ENCODE measurements around the gene MEGF9.

MEGF9 gene

GRCh38 chr9:120688758-120689157 is 25.5 kb downstream of the MEGF9 start:
- H3K27me3 ChIP-seq (ENCODE audit: control insufficient read depth, insufficient read depth, low read length), result peaks cover 43% of the 10 kb centered on the region
- WGBS (ENCODE audit: insufficient coverage, insufficient read length), result no CpG with 5 or more reads among the region's 3 CpGs

GRCh38 chr9:120683150-120683549 is 31.1 kb downstream of the MEGF9 start:
- Histone ChIP-seq H3K27me3 (ENCODE audit: control insufficient read depth, insufficient read depth, low read length) (peaks cover 2% of the 10 kb centered on the region; the same call in 1 of the 2 replicates), H3K4me3 (ENCODE audit: low read length) (no peak overlapping the region), H3K9me3 (ENCODE audit: control insufficient read depth, insufficient read depth, low read length) (no peaks in the 10 kb centered on the region), H3K4me1 (ENCODE audit: control insufficient read depth, insufficient read depth, low read length) (no peaks in the 10 kb centered on the region), H3K27ac (ENCODE audit: low read length) (no peak overlapping the region), H3K36me3 (ENCODE audit: control insufficient read depth, insufficient read depth, low read length) (no peaks in the 10 kb centered on the region)
- WGBS (ENCODE audit: insufficient coverage, insufficient read length), result no CpG with 5 or more reads among the region's 3 CpGs
- no peak for DNase-seq (ENCODE audit: low read depth, low spot score)

More at GRCh38 chr9:120688758-120689157, 25.5 kb downstream of the MEGF9 start:
- Histone ChIP-seq H3K4me1 (ENCODE audit: control insufficient read depth, insufficient read depth, low read length) (no peaks in the 10 kb centered on the region), H3K27ac (ENCODE audit: low read length) (no peak overlapping the region), H3K9me3 (ENCODE audit: control insufficient read depth, insufficient read depth, low read length) (no peaks in the 10 kb centered on the region), H3K36me3 (ENCODE audit: control insufficient read depth, insufficient read depth, low read length) (no peaks in the 10 kb centered on the region), H3K4me3 (ENCODE audit: low read length) (no peak overlapping the region)
- DNase-seq (ENCODE audit: low read depth, low spot score), result no peak

- H3K9me3 ChIP-seq (ENCODE audit: control insufficient read depth, insufficient read depth, low read length), result no peaks in the 10 kb centered on the region
- WGBS (ENCODE audit: insufficient coverage, insufficient read length), result no CpG with 5 or more reads among the region's 6 CpGs
Observed at GRCh38 chr9:120681121-120681520, 33.1 kb downstream of the MEGF9 start.

GRCh38 chr9:120680579-120680978 is 33.7 kb downstream of the MEGF9 start:
- no peaks in the 10 kb centered on the region for H3K36me3 ChIP-seq (ENCODE audit: control insufficient read depth, insufficient read depth, low read length)

More at GRCh38 chr9:120681121-120681520, 33.1 kb downstream of the MEGF9 start:
- Histone ChIP-seq H3K27me3 (ENCODE audit: control insufficient read depth, insufficient read depth, low read length) (no peaks in the 10 kb centered on the region), H3K4me1 (ENCODE audit: control insufficient read depth, insufficient read depth, low read length) (no peaks in the 10 kb centered on the region), H3K36me3 (ENCODE audit: control insufficient read depth, insufficient read depth, low read length) (no peaks in the 10 kb centered on the region), H3K4me3 (ENCODE audit: low read length) (no peak overlapping the region), H3K27ac (ENCODE audit: low read length) (no peak overlapping the region)
- DNase-seq (ENCODE audit: low read depth, low spot score), result no peak

GRCh38 chr9:120680161-120680560 is 34.1 kb downstream of the MEGF9 start:
- Histone ChIP-seq H3K36me3 (ENCODE audit: control insufficient read depth, insufficient read depth, low read length) (no peaks in the 10 kb centered on the region), H3K27ac (ENCODE audit: low read length) (no peak overlapping the region), H3K9me3 (ENCODE audit: control insufficient read depth, insufficient read depth, low read length) (no peaks in the 10 kb centered on the region), H3K4me3 (ENCODE audit: low read length) (no peak overlapping the region), H3K27me3 (ENCODE audit: control insufficient read depth, insufficient read depth, low read length) (no peaks in the 10 kb centered on the region), H3K4me1 (ENCODE audit: control insufficient read depth, insufficient read depth, low read length) (no peaks in the 10 kb centered on the region)
- no CpG with 5 or more reads among the region's 4 CpGs for WGBS (ENCODE audit: insufficient coverage, insufficient read length)
- no peak for DNase-seq (ENCODE audit: low read depth, low spot score)

More at GRCh38 chr9:120680579-120680978, 33.7 kb downstream of the MEGF9 start:
- DNase-seq (ENCODE audit: low read depth, low spot score), result no peak
- H3K4me1 ChIP-seq (ENCODE audit: control insufficient read depth, insufficient read depth, low read length), result no peaks in the 10 kb centered on the region
- H3K9me3 ChIP-seq (ENCODE audit: control insufficient read depth, insufficient read depth, low read length), result no peaks in the 10 kb centered on the region
- no peaks in the 10 kb centered on the region for H3K27me3 ChIP-seq (ENCODE audit: control insufficient read depth, insufficient read depth, low read length)
- H3K4me3 ChIP-seq (ENCODE audit: low read length), result no peak overlapping the region
- no peak overlapping the region for H3K27ac ChIP-seq (ENCODE audit: low read length)
- no CpG with 5 or more reads among the region's 4 CpGs for WGBS (ENCODE audit: insufficient coverage, insufficient read length)

- H3K27me3 ChIP-seq (ENCODE audit: control insufficient read depth, insufficient read depth, low read length), result no peaks in the 10 kb centered on the region
- no peaks in the 10 kb centered on the region for H3K9me3 ChIP-seq (ENCODE audit: control insufficient read depth, insufficient read depth, low read length)
- DNase-seq (ENCODE audit: low read depth, low spot score), result no peak
- no peaks in the 10 kb centered on the region for H3K4me1 ChIP-seq (ENCODE audit: control insufficient read depth, insufficient read depth, low read length)
- no peak overlapping the region for H3K4me3 ChIP-seq (ENCODE audit: low read length)
- no CpG with 5 or more reads among the region's 1 CpG for WGBS (ENCODE audit: insufficient coverage, insufficient read length)
- no peaks in the 10 kb centered on the region for H3K36me3 ChIP-seq (ENCODE audit: control insufficient read depth, insufficient read depth, low read length)
- no peak overlapping the region for H3K27ac ChIP-seq (ENCODE audit: low read length)
Observed at GRCh38 chr9:120677965-120678364, 36.3 kb downstream of the MEGF9 start.

GRCh38 chr9:120676767-120677402 is 37.4 kb downstream of the MEGF9 start:
- no CpG with 5 or more reads among the region's 12 CpGs for WGBS (ENCODE audit: insufficient coverage, insufficient read length)
- no peak overlapping the region for H3K27ac ChIP-seq (ENCODE audit: low read length)
- H3K36me3 ChIP-seq (ENCODE audit: control insufficient read depth, insufficient read depth, low read length), result no peaks in the 10 kb centered on the region
- no peaks in the 10 kb centered on the region for H3K4me1 ChIP-seq (ENCODE audit: control insufficient read depth, insufficient read depth, low read length)
- H3K27me3 ChIP-seq (ENCODE audit: control insufficient read depth, insufficient read depth, low read length), result no peaks in the 10 kb centered on the region; the same call in 1 of the 2 replicates
- no peaks in the 10 kb centered on the region for H3K9me3 ChIP-seq (ENCODE audit: control insufficient read depth, insufficient read depth, low read length)
- no peak for DNase-seq (ENCODE audit: low read depth, low spot score)
- H3K4me3 ChIP-seq (ENCODE audit: low read length), result no peak overlapping the region

- no peaks in the 10 kb centered on the region for H3K4me1 ChIP-seq (ENCODE audit: control insufficient read depth, insufficient read depth, low read length)
- no peak for DNase-seq (ENCODE audit: low read depth, low spot score)
Observed at GRCh38 chr9:120668399-120668798, 45.9 kb downstream of the MEGF9 start.

GRCh38 chr9:120663950-120664349 is 50.3 kb downstream of the MEGF9 start:
- no peaks in the 10 kb centered on the region for H3K36me3 ChIP-seq (ENCODE audit: control insufficient read depth, insufficient read depth, low read length)
- H3K27ac ChIP-seq (ENCODE audit: low read length), result no peak overlapping the region
- no peaks in the 10 kb centered on the region for H3K4me1 ChIP-seq (ENCODE audit: control insufficient read depth, insufficient read depth, low read length)

More at GRCh38 chr9:120668399-120668798, 45.9 kb downstream of the MEGF9 start:
- Histone ChIP-seq H3K27me3 (ENCODE audit: control insufficient read depth, insufficient read depth, low read length) (no peaks in the 10 kb centered on the region; the same call in 1 of the 2 replicates), H3K27ac (ENCODE audit: low read length) (no peak overlapping the region), H3K36me3 (ENCODE audit: control insufficient read depth, insufficient read depth, low read length) (no peaks in the 10 kb centered on the region), H3K4me3 (ENCODE audit: low read length) (no peak overlapping the region), H3K9me3 (ENCODE audit: control insufficient read depth, insufficient read depth, low read length) (no peaks in the 10 kb centered on the region)

GRCh38 chr9:120663380-120663779 is 50.9 kb downstream of the MEGF9 start:
- no peak for DNase-seq (ENCODE audit: low read depth, low spot score)
- Histone ChIP-seq H3K27me3 (ENCODE audit: control insufficient read depth, insufficient read depth, low read length) (no peaks in the 10 kb centered on the region), H3K36me3 (ENCODE audit: control insufficient read depth, insufficient read depth, low read length) (no peaks in the 10 kb centered on the region), H3K27ac (ENCODE audit: low read length) (no peak overlapping the region), H3K4me3 (ENCODE audit: low read length) (no peak overlapping the region), H3K9me3 (ENCODE audit: control insufficient read depth, insufficient read depth, low read length) (no peaks in the 10 kb centered on the region), H3K4me1 (ENCODE audit: control insufficient read depth, insufficient read depth, low read length) (no peaks in the 10 kb centered on the region)
- WGBS (ENCODE audit: insufficient coverage, insufficient read length), result no CpG with 5 or more reads among the region's 3 CpGs

More at GRCh38 chr9:120663950-120664349, 50.3 kb downstream of the MEGF9 start:
- no peak for DNase-seq (ENCODE audit: low read depth, low spot score)
- Histone ChIP-seq H3K9me3 (ENCODE audit: control insufficient read depth, insufficient read depth, low read length) (no peaks in the 10 kb centered on the region), H3K27me3 (ENCODE audit: control insufficient read depth, insufficient read depth, low read length) (no peaks in the 10 kb centered on the region), H3K4me3 (ENCODE audit: low read length) (no peak overlapping the region)

GRCh38 chr9:120662513-120662912 is 51.8 kb downstream of the MEGF9 start:
- WGBS (ENCODE audit: insufficient coverage, insufficient read length), result no CpG with 5 or more reads among the region's 8 CpGs
- Histone ChIP-seq H3K9me3 (ENCODE audit: control insufficient read depth, insufficient read depth, low read length) (no peaks in the 10 kb centered on the region), H3K36me3 (ENCODE audit: control insufficient read depth, insufficient read depth, low read length) (no peaks in the 10 kb centered on the region), H3K4me3 (ENCODE audit: low read length) (no peak overlapping the region), H3K4me1 (ENCODE audit: control insufficient read depth, insufficient read depth, low read length) (no peaks in the 10 kb centered on the region), H3K27ac (ENCODE audit: low read length) (no peak overlapping the region), H3K27me3 (ENCODE audit: control insufficient read depth, insufficient read depth, low read length) (no peaks in the 10 kb centered on the region)
- DNase-seq (ENCODE audit: low read depth, low spot score), result no peak
